Psoas muscle (tissue), 8 donors: ENCODE data around the gene DCAF5. TPM values are rescaled to one million over a fixed set of nuclear protein-coding genes. Genes with fewer than 3 reads are reported as not detected.
"Not testable (repeated sequence)": the region's sequence is repeated elsewhere in the genome, so short reads cannot be mapped to it uniquely, and the experiment has no call there.

Experiments
- ATAC-seq, 4 donors: fragments of 200-7000 bp; cut with Tn5 transposase; one replicate each; pipeline ENCODE4 v1.9.1; 2020; ENCODE audit warnings: moderate library complexity in 3 of 4, mild to moderate bottlenecking in 2 of 4
- DNase-seq, 2 donors: peaks; one replicate each; pipeline ENCODE4 v3.0.0-alpha.2; 2020
- H3K27ac ChIP-seq: fragments of 200-600 bp; one replicate; pipeline ENCODE4 v1.8.0; 2022
- H3K27me3 ChIP-seq, 3 donors: fragments of 200-600 bp in 1 of 3; one replicate each; pipeline versions ENCODE4 v1.6.1 to v1.8.0; 2013 to 2022; ENCODE audit warnings: low read length in 2 of 3, mild to moderate bottlenecking in 2 of 3, moderate library complexity in 1 of 3; ENCODE audit not compliant: insufficient read depth in 3 of 3
- H3K36me3 ChIP-seq, 2 donors: fragments of 200-600 bp in 1 of 2; one replicate each; pipeline versions ENCODE4 v1.6.1 to v1.8.0; 2013 to 2022; ENCODE audit warnings: low read depth in 1 of 2, mild to moderate bottlenecking in 1 of 2, moderate library complexity in 1 of 2; ENCODE audit not compliant: insufficient read depth in 1 of 2
- H3K4me1 ChIP-seq: fragments of 200-600 bp; one replicate; pipeline ENCODE4 v1.8.0; 2022
- H3K4me3 ChIP-seq: fragments of 200-600 bp; one replicate; pipeline ENCODE4 v1.8.0; 2022; ENCODE audit warnings: mild to moderate bottlenecking
- H3K9me3 ChIP-seq: fragments of 200-600 bp; one replicate; pipeline ENCODE4 v1.8.0; 2022
- CTCF ChIP-seq: fragments of 200-600 bp; IDR thresholded peaks from one replicate; pipeline ENCODE4 v1.8.0; 2022; ENCODE audit warnings: antibody characterized with exemption
- WGBS, 3 donors: extraction: QIAGEN DNeasy Blood & Tissue Kit; methylation state at CpG; one replicate each; pipeline versions ENCODE4 v1.1.6 to v1.1.7; 2013; 5-methylcytosine and 5-hydroxymethylcytosine counted together
- intact Hi-C, 2 donors: fragments of 100-400 bp; cut with DNase I; formaldehyde crosslinking; loops; one replicate each; pipeline versions ENCODE4 v1.11.0 to v1.14.2; 2022
- polyA plus RNA-seq, 3 donors: library from polyadenylated mRNA; stranded (reverse); fragments of 200-250 nt; gene quantifications; one replicate each; pipeline ENCODE4 v1.2.3, GENCODE V29; 2013
- total RNA-seq, 4 donors: library from RNA; stranded (reverse); fragmentation: NEBNext Ultra II Directional in 2 of 4; extraction: Animal tissue kit (Norgen Biotek cat#: 25700) in 2 of 4; gene quantifications; one replicate each; pipeline versions ENCODE4 v1.2.1 to v1.2.4, GENCODE V29; 2021 to 2023
- donor health status: healthy with polysubstance abuse.
- donor health status: DM: no; HTN: no; CAD: no; lungs with moderate emphysema.
- donor health status: Bipolar disorder and iron deficiency.
- donor health status: healthy.
- donor health status: DM: yes; HTN: yes; CAD: no.
- donor health status: DM: no; HTN: no; CAD: no.
- donor health status: DM: no; HTN: no; CAD: no.
- donor health status: DM: yes; HTN: yes; CAD: no.

The DCAF5 gene
- total and polyA plus RNA-seq, 7 donors, result 9.1 to 86.3 (median 74.7) TPM

DNA sequence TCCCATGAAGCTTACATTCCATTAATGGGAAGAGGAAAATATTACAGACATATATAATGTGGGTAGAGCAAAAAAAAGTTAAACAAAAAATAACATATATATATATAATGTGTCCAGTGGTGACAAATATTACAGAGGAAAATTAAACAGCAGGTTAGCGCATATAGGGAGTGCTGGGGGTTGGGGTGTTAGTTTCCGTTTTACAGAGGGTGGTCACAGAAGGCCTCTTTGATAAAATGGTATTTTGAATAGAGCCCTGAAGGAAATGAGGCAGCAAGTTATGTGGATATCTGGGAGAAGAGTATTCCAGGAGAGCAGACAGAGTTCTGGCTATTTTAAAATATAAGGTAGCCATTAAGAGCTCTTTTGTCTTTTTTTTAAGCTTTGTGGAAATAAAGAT lies 73.2 kb downstream of the DCAF5 start:
- Histone ChIP-seq H3K9me3 (no peaks in the 10 kb centered on the region), H3K27ac (peak overlapping the region; percentile 41), H3K27me3 (no peaks in the 10 kb centered on the region), H3K4me3 (no peak overlapping the region), H3K36me3 (peaks cover 3 to 55% of the 10 kb centered on the region in 2 donors), H3K4me1 (peaks cover 30% of the 10 kb centered on the region)
- 70 to 98% (median 97%) methylated on average over 2 of the region's 2 CpGs for WGBS, 3 donors
- no peak for TF ChIP-seq CTCF
- no peak for DNase-seq
- intact Hi-C loops, result no loop called here
- no peak for ATAC-seq

- peaks cover 3 to 55% of the 10 kb centered on the region in 2 donors for H3K36me3 ChIP-seq
- WGBS, 3 donors, result 52 to 66% (median 62%) methylated on average over 4 of the region's 4 CpGs
- H3K27ac ChIP-seq, result peak overlapping the region; percentile 41
- H3K27me3 ChIP-seq, result no peaks in the 10 kb centered on the region
- no peak overlapping the region for H3K4me3 ChIP-seq
- no peak for TF ChIP-seq CTCF
- intact Hi-C loops, result no loop called here
- no peaks in the 10 kb centered on the region for H3K9me3 ChIP-seq
- no peak for DNase-seq
- H3K4me1 ChIP-seq, result peaks cover 30% of the 10 kb centered on the region
- peak; percentile 53 to 71 (median 66) for ATAC-seq
Measured at GRCh38 chr14:69079188-69079742, 73.7 kb downstream of the DCAF5 start.

DNA sequence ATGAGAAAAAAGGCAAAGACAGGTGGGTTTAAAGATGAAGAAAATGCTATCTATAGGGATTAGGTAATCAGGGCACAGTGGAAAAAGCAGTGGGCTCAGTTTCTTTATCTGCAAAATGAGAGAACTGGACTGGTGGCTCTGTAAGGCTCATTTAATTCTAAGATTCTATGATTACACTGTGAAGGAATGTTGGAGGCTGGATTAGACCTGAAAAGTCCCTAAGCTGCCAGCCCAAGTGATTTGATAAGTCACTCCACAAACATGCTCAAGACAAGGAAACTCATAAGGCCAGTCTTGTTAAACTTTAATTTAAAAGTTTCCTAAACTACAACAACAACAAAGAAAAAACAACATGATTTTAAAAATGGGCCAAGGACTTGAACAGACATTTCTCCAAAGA lies 75.1 kb downstream of the DCAF5 start:
- Histone ChIP-seq H3K36me3 (peaks cover 0 to 55% of the 10 kb centered on the region in 2 donors), H3K9me3 (no peaks in the 10 kb centered on the region), H3K27me3 (no peaks in the 10 kb centered on the region), H3K4me1 (peaks cover 30% of the 10 kb centered on the region), H3K27ac (no peak overlapping the region), H3K4me3 (no peak overlapping the region)
- intact Hi-C loops, result no loop called here
- ATAC-seq, result peak in 1 of 4 donors; percentile 65
- no peak for DNase-seq
- no peak for TF ChIP-seq CTCF

- intact Hi-C loops, DNase-seq: not testable (repeated sequence)
- WGBS, 3 donors, result 99 to 100% (median 99%) methylated on average over 5 of the region's 5 CpGs
Measured at GRCh38 chr14:69077185-69077584, 75.7 kb downstream of the DCAF5 start.

DNA sequence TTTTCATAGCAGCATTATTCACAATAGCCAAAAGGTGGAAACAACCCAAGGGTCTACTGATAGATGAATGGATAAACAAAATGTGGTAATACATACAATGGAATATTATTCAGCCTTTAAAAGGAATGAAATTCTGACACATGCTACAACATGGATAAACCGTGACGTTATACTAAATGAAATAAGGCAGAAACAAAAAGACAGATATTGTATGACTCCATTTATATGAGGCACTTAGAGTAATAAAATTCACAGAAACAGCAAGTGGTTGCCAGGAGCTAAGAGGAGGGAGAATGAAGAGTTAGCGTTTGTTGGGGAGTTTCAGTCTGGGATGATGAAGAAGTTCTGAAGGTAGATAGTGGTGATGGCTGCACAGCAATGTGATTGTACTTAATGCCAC lies 76.6 kb downstream of the DCAF5 start:
- no peaks in the 10 kb centered on the region for H3K9me3 ChIP-seq

More at GRCh38 chr14:69077185-69077584, 75.7 kb downstream of the DCAF5 start:
- ATAC-seq, H3K27ac ChIP-seq, H3K4me3 ChIP-seq, H3K9me3 ChIP-seq, H3K27me3 ChIP-seq: not testable (repeated sequence)
- Histone ChIP-seq H3K36me3 (peaks cover 0 to 59% of the 10 kb centered on the region in 2 donors), H3K4me1 (peaks cover 30% of the 10 kb centered on the region)

More for the DNA sequence above, 76.6 kb downstream of the DCAF5 start:
- intact Hi-C loops, result no loop called here
- peaks cover 30% of the 10 kb centered on the region for H3K4me1 ChIP-seq
- ATAC-seq (no peak), DNase-seq (no peak)
- TF ChIP-seq CTCF, result no peak
- no peaks in the 10 kb centered on the region for H3K27me3 ChIP-seq
- no peak overlapping the region for H3K4me3 ChIP-seq
- WGBS, 3 donors, result 77 to 98% (median 85%) methylated on average over 3 of the region's 3 CpGs
- H3K36me3 ChIP-seq, result peaks cover 0 to 59% of the 10 kb centered on the region in 2 donors
- H3K27ac ChIP-seq, result no peak overlapping the region
